ENCODE measurements around the gene SELPLG. TPM values are rescaled to one million over a fixed set of nuclear protein-coding genes. Genes with fewer than 3 reads are reported as not detected.
A peak's percentile ranks its signal among the peaks of the same experiment; 100 is the strongest.

Gene SELPLG
- total RNA-seq, 1 donor from 2014 or later: not detected

- Histone ChIP-seq H3K27ac (no peak overlapping the region), H3K4me1 (peaks cover 7% of the 10 kb centered on the region), H2AFZ (replicated peaks) (no peak overlapping the region), H3K36me3 (no peaks in the 10 kb centered on the region), H4K20me1 (ENCODE audit: low read depth) (no peaks in the 10 kb centered on the region), H3K9ac (no peak overlapping the region), H3K79me2 (ENCODE audit: low read depth) (no peaks in the 10 kb centered on the region), H3F3A (ENCODE audit: low read depth) (peaks cover 8% of the 10 kb centered on the region), H3K4me3 (no peak overlapping the region), H3K27me3 (no peaks in the 10 kb centered on the region), H3K9me3 (ENCODE audit: low read depth) (no peaks in the 10 kb centered on the region), H3K4me2 (peak overlapping the region; percentile 18)
- Mint-ChIP-seq H3K36me3 (no peaks in the 10 kb centered on the region), H3K27me3 (ENCODE audit: insufficient read depth, low read depth) (peaks cover 22% of the 10 kb centered on the region), H3K27ac (peak overlapping the region; percentile 68), H3K4me3 (no peak overlapping the region), H3K4me1 (peaks cover 12% of the 10 kb centered on the region), H3K9me3 (no peaks in the 10 kb centered on the region)
- no peak for DNase-seq (ENCODE audit: low spot score)
- no peak for TF ChIP-seq EZH2 (IDR thresholded peaks at IDR 0.05)
- TF ChIP-seq EZH2phosphoT487 (IDR thresholded peaks at IDR 0.05): no peak
- no peak for TF ChIP-seq CTCF (IDR thresholded peaks at IDR 0.05)
Measured at GRCh38 chr12:108598553-108599250, 35.0 kb downstream of the SELPLG start.

GRCh38 chr12:108597559-108598471, 35.9 kb downstream of the SELPLG start, which contains the start of gene TMEM119:
TSS of gene TMEM119 (minus strand) at chr12:108598084. CDS start at chr12:108592383, 5,701 bp downstream.
- H2AFZ ChIP-seq (replicated peaks): peak within 1 kb of the TSS; percentile 34
- peak within 1 kb of the TSS; percentile 18 for H3K4me2 ChIP-seq
- H3K27ac ChIP-seq: no peak within 1 kb of the TSS
- peaks cover 13% of the 10 kb centered on the region for H3K4me1 ChIP-seq
- H3K4me3 ChIP-seq: no peak within 1 kb of the TSS
- H3K27ac Mint-ChIP-seq: peak within 1 kb of the TSS; percentile 85
- H3K27me3 Mint-ChIP-seq (ENCODE audit: insufficient read depth, low read depth): peaks cover 19% of the 10 kb centered on the region
- no peaks in the 10 kb centered on the region for H3K27me3 ChIP-seq
- H3K9ac ChIP-seq: no peak within 1 kb of the TSS
- TF ChIP-seq EZH2phosphoT487 (IDR thresholded peaks at IDR 0.05) (no peak), CTCF (IDR thresholded peaks at IDR 0.05) (no peak), EZH2 (IDR thresholded peaks at IDR 0.05) (no peak)
- no peaks in the 10 kb centered on the region for H3K9me3 ChIP-seq (ENCODE audit: low read depth)
- H3K4me3 Mint-ChIP-seq: peak within 1 kb of the TSS; percentile 63
- H3F3A ChIP-seq (ENCODE audit: low read depth): peaks cover 11% of the 10 kb centered on the region
- DNase-seq (ENCODE audit: low spot score): peak; percentile 52
- H3K4me1 Mint-ChIP-seq: peaks cover 12% of the 10 kb centered on the region
- H3K36me3 ChIP-seq: no peaks in the 10 kb centered on the region
- no peaks in the 10 kb centered on the region for H3K79me2 ChIP-seq (ENCODE audit: low read depth)
- no peaks in the 10 kb centered on the region for H3K9me3 Mint-ChIP-seq
- H3K36me3 Mint-ChIP-seq: no peaks in the 10 kb centered on the region
- H4K20me1 ChIP-seq (ENCODE audit: low read depth): no peaks in the 10 kb centered on the region

- no peak for DNase-seq (ENCODE audit: low spot score)
- no peak overlapping the region for H3K9ac ChIP-seq
- H3K4me1 Mint-ChIP-seq: peaks cover 12% of the 10 kb centered on the region
Measured at GRCh38 chr12:108596854-108597558, 36.7 kb downstream of the SELPLG start.

More at GRCh38 chr12:108596854-108597558, 36.7 kb downstream of the SELPLG start:
- TF ChIP-seq CTCF (IDR thresholded peaks at IDR 0.05): no peak
- TF ChIP-seq EZH2phosphoT487 (IDR thresholded peaks at IDR 0.05): no peak
- TF ChIP-seq EZH2 (IDR thresholded peaks at IDR 0.05): no peak
- H3K79me2 ChIP-seq (ENCODE audit: low read depth): no peaks in the 10 kb centered on the region
- H3F3A ChIP-seq (ENCODE audit: low read depth): peaks cover 12% of the 10 kb centered on the region
- Mint-ChIP-seq H3K4me3 (peak overlapping the region; percentile 63), H3K27ac (peak overlapping the region; percentile 85), H3K27me3 (ENCODE audit: insufficient read depth, low read depth) (peaks cover 20% of the 10 kb centered on the region), H3K36me3 (no peaks in the 10 kb centered on the region), H3K9me3 (no peaks in the 10 kb centered on the region)
- H3K36me3 ChIP-seq: no peaks in the 10 kb centered on the region
- H3K9me3 ChIP-seq (ENCODE audit: low read depth): no peaks in the 10 kb centered on the region
- H2AFZ ChIP-seq (replicated peaks): no peak overlapping the region
- H3K27me3 ChIP-seq: no peaks in the 10 kb centered on the region
- H3K4me3 ChIP-seq: no peak overlapping the region
- H4K20me1 ChIP-seq (ENCODE audit: low read depth): no peaks in the 10 kb centered on the region
- no peak overlapping the region for H3K4me2 ChIP-seq
- H3K4me1 ChIP-seq: peaks cover 13% of the 10 kb centered on the region
- no peak overlapping the region for H3K27ac ChIP-seq

All from neural progenitor cell (in vitro differentiated cells).